GM12801 (cell line): ENCODE data around the gene ASTN2.

Source experiments
- CTCF ChIP-seq: IDR thresholded peaks from one replicate; pipeline ENCODE4 v1.5.1; 2011; ENCODE audit warnings: control low read depth; ENCODE audit not compliant: insufficient read length; ENCODE audit errors: extremely low read depth

ASTN2 gene

GRCh38 chr9:116895961-116896360 is 518.9 kb downstream of the ASTN2 start:
- no peak for TF ChIP-seq CTCF

GRCh38 chr9:116891424-116891823 is 523.4 kb downstream of the ASTN2 start:
- TF ChIP-seq CTCF = no peak

DNA sequence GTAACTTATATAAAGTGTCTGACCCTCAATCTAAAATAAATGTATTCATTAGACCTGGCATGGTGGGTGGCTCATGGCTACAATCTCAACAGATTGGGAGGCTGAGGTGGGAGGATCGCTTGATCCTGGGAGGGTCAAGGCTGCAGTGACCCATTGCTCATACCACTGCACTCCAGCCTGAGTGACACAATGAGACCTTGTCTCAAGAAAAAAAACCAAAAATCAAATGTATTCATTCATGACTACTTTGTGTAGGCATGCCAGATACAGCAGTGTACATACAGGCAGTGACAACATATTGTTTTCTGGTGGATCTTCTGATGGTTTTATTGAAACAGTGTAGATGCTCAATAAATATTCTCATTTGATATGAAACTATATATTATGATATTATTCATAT is 526.8 kb downstream of the ASTN2 start:
- TF ChIP-seq CTCF = no peak

DNA sequence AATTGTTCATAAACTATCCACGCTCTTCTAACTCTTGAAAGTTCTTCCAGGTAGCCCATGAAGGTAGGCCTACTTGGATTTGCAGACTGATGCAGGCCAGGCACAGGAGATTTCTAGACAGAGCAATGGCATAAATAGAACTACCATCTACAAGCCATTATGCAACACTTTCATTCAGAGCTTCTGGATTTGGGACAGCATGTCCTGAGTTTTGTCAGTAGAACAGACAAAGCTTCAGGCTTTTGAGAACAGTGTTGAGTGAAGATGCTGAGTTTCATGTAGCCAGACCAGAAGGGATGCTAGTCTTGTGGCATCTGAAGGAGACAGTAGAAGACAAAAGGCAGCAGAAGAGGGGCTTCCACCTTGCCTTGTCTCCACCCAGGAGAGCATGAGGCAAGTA is 531.2 kb downstream of the ASTN2 start:
- no peak for TF ChIP-seq CTCF

DNA sequence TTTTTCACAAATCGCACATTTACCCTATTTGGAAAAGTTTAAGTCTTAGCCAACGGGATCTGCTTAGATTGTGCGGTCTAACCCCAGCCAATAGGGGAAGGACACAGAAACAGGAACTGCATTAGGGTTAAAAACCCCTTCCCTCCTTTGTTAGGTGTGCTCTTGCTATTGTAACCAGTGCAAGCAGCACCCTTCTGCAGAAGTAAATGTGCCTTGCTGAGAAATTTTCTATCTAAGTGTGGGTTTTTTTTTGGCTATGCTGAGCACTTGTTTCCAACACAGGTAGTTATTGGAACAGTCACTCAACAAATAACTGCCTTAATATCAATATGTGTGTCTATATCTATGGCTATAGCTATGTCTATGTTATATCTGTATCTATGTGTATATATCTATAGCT is 537.8 kb downstream of the ASTN2 start:
- no peak for TF ChIP-seq CTCF

DNA sequence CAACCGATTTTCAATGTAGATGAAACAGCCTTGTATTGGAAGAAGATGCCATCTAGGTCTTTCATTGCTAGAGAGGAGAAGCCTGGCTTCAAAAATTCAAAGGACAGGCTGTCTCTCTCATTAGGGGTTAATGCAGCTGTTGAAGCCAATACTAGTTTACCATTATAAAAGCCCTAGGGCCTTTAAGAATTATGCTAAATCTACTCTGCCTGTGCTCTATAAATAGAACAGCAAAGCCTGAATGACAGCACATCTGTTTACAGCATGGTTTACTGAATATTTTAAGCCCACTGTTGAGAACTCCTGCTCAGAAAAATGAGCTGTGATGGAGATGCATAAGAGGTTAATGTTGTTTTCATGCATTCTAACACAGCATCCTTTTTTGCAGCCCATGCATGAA is 539.3 kb downstream of the ASTN2 start:
- no peak for TF ChIP-seq CTCF

- no peak for TF ChIP-seq CTCF
Measured at GRCh38 chr9:116873937-116874914, 540.6 kb downstream of the ASTN2 start.
